Heart left ventricle (tissue), 13 donors: ENCODE results near the gene RPL31.

Experiments used
- CTCF ChIP-seq, 12 donors: fragments of 200-600 bp; sonication (generic) in 4 of 12; IDR thresholded peaks; one replicate each; pipeline versions ENCODE4 v1.5.0 to v1.8.0; 2018 to 2022; ENCODE audit warnings: antibody characterized with exemption in 12 of 12, mild to moderate bottlenecking in 5 of 12
- POLR2A ChIP-seq, 2 donors: fragments of 450-650 bp; IDR thresholded peaks; one replicate each; pipeline ENCODE4 v1.6.1; 2017; ENCODE audit warnings: antibody characterized with exemption in 2 of 2, mild to moderate bottlenecking in 2 of 2, moderate library complexity in 2 of 2
- donor health status: ischemic (EF 13 %, LVEDD 7.1; RV severe dilation, severe dysfunction).
- donor health status: DM: no; HTN: yes; CAD: no.
- donor health status: DM: no; HTN: no; CAD: no.
- donor health status: ischemic (EF 25% LVEDD 6.9; RV normal size, moderate dysfunction).
- donor health status: ischemic (EF 25% LVEDD 5.7; RV mildly dilated, moderate dysfunction).
- donor health status: ischemic (EF 35%, LVEDD 5.7; RV mildly dilated, moderate dysfunction).
- donor health status: nonischemic (EF 11% LVEDD 7.7; RV severe dilation, severe dysfunction).
- donor health status: DM: yes; HTN: yes; CAD: no.
- donor health status: PGD.
- donor health status: ischemic (EF 29% LVEDD 5.4; RV normal size, mild dysfunction).
- donor health status: nonischemic (EF 23%, LVEDD 6.1; RV moderate dilation, normal function).

GRCh38 chr2:101012054-101012705 is 10.1 kb downstream of the RPL31 start:
- TF ChIP-seq CTCF (IDR thresholded peaks at IDR 0.05) (no peak), POLR2A (IDR thresholded peaks at IDR 0.05) (no peak)
